ENCODE results near the gene PLA2G12A.

Gene PLA2G12A

GRCh38 chr4:109729718-109730618 lies at the start of gene PLA2G12A:
Gene PLA2G12A, minus strand, starts transcription at chr4:109730070. Its CDS starts 261 bp downstream, at chr4:109729809.
- DNase-seq (ENCODE audit: low read depth, low spot score), result peak; percentile 75

- no peak for DNase-seq (ENCODE audit: low read depth, low spot score)
Measured at GRCh38 chr4:109764789-109765402, 35.0 kb upstream of the PLA2G12A start.

- DNase-seq (ENCODE audit: low read depth, low spot score), result no peak
Measured at GRCh38 chr4:109764376-109764775, 34.5 kb upstream of the PLA2G12A start.

DNA sequence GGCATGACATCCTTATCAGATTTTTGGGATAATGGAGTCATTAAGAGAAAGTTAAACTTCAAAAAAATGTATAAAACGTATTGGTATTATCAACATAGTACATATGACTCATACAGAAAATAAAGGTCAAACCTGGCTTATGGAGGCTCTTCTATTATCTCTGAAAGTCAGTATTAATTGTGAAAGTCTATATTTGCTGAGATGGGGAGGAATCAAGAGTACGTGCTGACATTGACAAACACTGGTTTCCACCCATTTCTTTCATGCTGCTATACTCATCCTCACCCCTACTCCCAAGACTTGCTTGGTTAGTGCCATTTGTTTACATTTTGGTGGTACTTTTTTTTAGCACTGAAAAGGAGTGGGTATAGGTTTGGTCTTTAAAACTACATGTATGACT lies 30.8 kb upstream of the PLA2G12A start:
- no peak for DNase-seq (ENCODE audit: low read depth, low spot score)

- no peak for DNase-seq (ENCODE audit: low read depth, low spot score)
Measured at GRCh38 chr4:109755656-109756055, 25.8 kb upstream of the PLA2G12A start.

DNA sequence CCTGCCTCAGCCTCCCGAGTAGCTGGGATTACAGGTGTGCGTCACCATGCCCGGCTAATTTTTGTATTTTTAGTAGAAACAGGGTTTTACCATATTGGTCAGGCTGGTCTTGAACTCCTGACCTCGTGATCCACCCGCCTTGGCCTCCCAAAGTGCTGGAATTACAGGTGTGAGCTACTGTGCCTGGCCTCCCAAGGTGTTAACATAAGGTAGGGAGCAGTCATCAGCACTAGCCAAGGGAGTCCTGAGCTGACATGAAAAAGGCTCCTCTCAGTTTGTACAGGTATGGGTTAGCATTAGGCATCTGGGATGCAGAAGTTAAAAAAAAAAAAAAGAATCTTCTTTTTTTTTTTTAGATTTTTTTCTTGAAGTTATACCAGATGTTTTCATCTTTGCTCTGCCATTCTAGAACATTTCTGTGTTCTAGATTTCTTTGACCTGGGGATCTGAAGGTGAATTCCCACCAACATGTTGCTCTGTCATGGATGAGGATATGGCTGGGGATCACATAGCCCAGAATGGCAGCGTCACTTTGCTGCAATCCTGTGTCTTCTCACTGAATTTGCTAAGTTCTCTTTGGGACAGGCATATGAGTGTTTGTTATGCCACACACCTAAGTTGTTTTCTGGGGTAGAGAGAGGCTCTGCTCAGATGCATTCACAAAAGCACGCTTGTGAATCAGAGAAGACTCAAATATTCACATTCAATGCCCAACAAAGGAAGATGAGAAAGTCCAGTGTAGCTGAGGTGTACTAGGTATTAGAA lies 24.4 kb upstream of the PLA2G12A start:
- DNase-seq (ENCODE audit: low read depth, low spot score), result no peak

- no peak for DNase-seq (ENCODE audit: low read depth, low spot score)
Measured at GRCh38 chr4:109752525-109752924, 22.7 kb upstream of the PLA2G12A start.

DNA sequence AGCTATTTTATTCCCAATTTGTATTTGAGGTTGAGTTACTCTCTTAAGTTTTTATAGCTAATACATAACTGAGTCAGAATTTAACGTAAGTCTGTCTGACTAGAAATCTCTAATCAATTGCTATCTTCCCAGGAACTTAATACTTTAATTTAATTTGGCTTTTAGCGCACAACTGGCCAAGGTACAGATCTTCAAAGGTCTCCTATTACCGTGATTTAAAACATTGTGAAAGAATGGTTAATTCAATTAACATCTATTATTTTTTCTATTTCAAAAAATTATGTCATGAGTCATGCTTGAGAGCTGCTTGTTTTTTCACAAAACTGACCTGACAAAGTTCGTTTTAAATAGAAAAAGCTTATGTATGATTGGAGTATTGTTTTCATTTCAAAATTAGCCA lies 22.0 kb upstream of the PLA2G12A start:
- no peak for DNase-seq (ENCODE audit: low read depth, low spot score)

- no peak for DNase-seq (ENCODE audit: low read depth, low spot score)
Measured at GRCh38 chr4:109750652-109751244, 20.9 kb upstream of the PLA2G12A start.

- DNase-seq (ENCODE audit: low read depth, low spot score), result no peak
Measured at GRCh38 chr4:109749388-109750082, 19.7 kb upstream of the PLA2G12A start.

DNA sequence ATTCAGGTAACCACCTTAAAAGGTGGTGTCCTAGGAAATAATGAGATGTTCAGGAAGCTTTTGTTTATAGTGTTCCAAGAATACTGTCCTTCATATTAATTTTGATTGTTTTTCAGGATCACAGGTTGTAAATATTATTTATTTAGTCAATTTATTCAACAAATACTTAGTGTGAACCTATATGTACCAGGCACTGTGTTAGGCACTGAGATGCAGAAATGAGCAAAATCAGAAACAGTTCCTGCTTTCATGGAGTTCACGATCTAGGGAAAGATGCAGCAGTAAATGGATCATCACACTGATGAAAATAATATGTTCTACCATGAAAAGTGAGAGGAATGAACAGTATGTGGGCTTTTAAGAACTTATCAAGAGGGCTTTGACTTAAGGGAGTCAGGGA lies 18.2 kb upstream of the PLA2G12A start:
- no peak for DNase-seq (ENCODE audit: low read depth, low spot score)

DNA sequence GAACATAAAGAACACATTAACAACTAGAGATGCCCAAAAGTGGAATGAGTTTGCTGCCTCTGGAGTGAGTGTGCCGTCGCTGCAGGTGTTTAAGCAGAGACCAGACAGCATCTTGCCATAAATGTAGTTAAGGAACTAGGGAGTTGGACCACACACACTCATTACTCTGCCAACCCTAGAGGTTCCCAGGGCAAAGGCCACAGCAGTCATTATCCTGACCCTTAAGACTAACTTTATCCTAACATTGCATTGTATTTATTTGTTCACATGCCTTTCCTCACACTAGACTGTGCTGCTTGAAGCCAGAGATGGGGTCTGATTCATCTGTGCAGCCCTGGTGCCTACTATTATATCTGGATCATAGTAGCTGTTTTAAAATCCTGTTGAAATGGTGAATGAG lies 16.9 kb upstream of the PLA2G12A start:
- DNase-seq (ENCODE audit: low read depth, low spot score), result no peak

- DNase-seq (ENCODE audit: low read depth, low spot score), result no peak
Measured at GRCh38 chr4:109745830-109746229, 16.0 kb upstream of the PLA2G12A start.

- DNase-seq (ENCODE audit: low read depth, low spot score), result no peak
Measured at GRCh38 chr4:109739547-109739946, 9.7 kb upstream of the PLA2G12A start.

DNA sequence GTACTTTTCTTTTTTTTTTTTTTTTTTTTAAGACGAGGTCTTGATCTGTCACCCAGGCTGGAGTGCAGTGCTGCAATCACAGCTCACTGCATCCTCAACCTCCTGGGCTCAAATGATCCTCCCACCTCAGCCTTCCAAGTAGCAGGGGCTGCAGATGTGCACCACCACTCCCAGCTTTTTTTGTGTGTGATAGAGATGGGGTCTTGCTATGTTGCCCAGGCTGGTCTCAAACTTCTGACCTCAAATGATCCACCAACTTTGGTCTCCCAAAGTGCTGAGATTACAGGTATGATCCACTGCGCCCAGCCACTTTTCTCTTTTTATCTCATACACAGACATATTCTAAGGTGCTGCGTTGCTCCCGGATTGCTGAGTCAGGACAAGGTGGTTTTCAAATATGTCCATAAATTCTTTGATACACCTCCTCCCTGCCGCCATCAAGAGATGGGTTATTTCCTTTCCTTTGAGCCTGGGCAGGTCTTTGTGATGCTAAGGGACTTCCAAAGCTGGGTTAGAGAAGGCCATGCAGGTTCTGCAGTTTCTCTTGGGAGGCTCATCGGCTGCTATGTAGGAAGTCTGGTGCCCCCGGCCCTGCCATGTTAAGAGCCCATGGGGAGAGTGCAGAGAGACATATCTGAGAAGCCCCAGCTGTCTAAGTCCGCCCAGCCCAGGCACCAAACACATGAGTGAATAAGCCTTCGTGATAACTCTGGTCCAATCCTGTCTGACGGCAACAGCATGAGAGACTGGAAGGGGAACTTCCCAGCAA lies 8.4 kb upstream of the PLA2G12A start:
- no peak for DNase-seq (ENCODE audit: low read depth, low spot score)

GRCh38 chr4:109735566-109736365 lies 5.9 kb upstream of the PLA2G12A start:
- no peak for DNase-seq (ENCODE audit: low read depth, low spot score)

DNA sequence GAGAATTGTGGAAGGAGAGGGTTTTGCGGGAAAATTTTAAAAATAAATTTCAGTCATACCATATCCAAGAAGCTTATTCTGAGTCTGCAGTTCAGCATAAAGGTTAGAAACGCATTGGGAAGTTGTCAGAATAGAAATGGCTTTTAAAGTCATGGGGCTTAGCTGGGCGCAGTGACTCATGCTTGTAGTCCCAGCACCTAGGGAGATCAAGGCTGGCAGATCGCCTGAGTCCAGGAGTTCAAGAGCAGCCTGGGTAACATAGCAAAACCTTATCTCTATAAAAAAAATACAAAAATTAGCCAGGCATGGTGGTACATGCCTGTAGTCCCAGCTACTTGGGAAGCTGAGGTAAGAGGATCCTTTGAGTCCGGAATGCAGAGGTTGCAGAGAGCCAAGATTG lies 3.9 kb upstream of the PLA2G12A start:
- DNase-seq (ENCODE audit: low read depth, low spot score), result no peak

DNA sequence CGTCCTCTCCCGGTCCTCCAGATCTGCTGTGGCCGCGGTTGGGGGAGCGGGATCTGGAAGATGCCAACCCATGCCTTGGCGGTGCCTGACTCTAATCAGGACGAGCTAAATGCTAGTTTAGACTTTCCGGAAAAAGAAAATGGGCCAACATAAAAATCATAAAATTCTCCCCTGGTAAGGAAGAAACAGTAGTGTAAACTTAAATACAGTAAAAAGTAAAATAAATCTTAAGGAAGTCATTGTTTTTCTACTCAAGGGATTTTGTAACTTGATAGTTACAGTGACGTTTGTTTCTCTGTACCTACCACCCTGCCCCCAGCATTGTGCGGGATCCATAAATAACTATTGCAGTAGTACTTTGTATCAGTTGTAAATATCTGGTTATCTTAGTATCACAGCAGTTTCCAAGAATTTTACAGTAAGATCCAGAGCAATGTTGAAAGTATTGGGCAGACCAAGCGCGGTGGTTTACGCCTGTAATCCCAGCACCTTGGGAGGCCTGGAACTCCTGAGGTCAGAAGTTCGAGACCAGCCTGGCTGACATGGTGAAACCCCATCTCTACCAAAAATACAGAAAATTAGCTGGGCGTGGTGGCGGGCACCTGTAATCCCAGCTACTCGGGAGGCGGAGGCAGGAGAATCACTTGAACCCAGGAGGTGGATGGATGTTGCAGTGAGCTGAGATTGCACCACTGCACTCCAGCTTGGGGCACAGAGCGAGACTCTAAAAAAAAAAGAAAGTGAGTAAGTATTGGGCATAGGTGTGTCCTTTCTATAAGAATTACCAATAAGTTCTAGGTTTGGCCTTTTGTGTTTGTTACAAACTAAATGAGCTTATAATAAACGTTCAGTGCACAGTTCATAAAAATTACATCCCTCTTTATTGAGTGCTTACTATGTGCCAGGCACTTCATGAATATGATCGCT lies 1.0 kb upstream of the PLA2G12A start:
- DNase-seq (ENCODE audit: low read depth, low spot score), result no peak
